ENCODE data around the gene ATP8B4. TPM values are rescaled to one million over a fixed set of nuclear protein-coding genes. Genes with fewer than 3 reads are reported as not detected.

Gene ATP8B4
- total and polyA plus RNA-seq, 2 donors (not counting 3 experiments of a cell fraction or from before 2014, with no cell fraction given), result not detected

DNA sequence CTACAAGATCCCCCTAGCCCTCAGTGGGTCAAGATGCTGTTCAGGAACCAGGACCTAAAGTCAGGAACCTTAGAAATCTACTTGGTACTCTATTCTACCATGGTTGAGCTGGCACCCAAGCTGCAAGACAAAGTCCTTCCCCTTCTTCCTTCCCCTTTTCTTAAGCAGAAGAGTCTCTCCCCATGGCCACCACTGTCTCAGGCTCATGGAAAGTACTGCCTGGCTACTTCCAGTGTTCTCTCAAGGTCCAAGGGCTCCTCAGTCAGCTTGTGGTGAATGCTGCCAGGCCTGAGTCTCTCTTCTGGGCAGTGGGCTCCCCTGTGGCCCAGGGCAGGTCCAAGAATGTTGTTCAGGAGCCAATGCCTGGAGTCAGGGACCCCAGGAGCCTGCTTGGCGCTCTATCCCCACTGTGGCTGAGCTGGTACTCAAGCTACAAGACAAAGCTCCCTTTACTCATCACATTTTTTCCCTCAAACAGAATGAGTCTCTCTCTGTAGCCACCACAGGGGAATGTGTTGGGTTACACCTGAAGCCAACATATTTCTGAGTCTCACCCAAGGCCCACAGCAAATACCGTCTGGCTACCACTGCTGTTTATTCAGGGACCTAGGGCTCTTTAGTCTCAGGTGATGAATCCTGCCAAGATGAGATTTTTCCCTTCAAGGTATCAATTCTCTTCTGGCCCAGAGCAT lies 44.8 kb upstream of the ATP8B4 start:
- no TSS peak for BruUV-seq (replicated peaks)
- H3K27ac ChIP-seq (ENCODE audit: insufficient read depth, low read depth, low read length), result no peak overlapping the region
- no peak overlapping the region for H3K4me2 ChIP-seq (ENCODE audit: insufficient read depth, low read length)
- DNase-seq (ENCODE audit: low read depth, low spot score), result no peak
- dilution Hi-C loops (cut with MboI; ENCODE audit: extremely low pct_ligation_motif_present, low sequenced_read_pairs), result no loop called here
- intact Hi-C loops (cut with micrococcal nuclease), result no loop called here
- no peak for FAIRE-seq
- no peak overlapping the region for H3K4me3 ChIP-seq (replicated peaks in 1 of 3; ENCODE audit: insufficient read depth in 1 of 3, low read depth in 1 of 3, low read length in 3 of 3)
- peaks cover 0 to 3% of the 10 kb centered on the region in 2 experiments for H3K27me3 ChIP-seq (ENCODE audit: control insufficient read depth in 2 of 2, insufficient read depth in 2 of 2, low read length in 2 of 2)
- H3K9ac ChIP-seq (replicated peaks; ENCODE audit: extremely low read depth, insufficient read depth, low read length), result no peak overlapping the region
- H3K9me1 ChIP-seq (replicated peaks; ENCODE audit: control insufficient read depth, extremely low read depth, insufficient read depth, low read length), result no peaks in the 10 kb centered on the region
- no peaks in the 10 kb centered on the region for H3K36me3 ChIP-seq (ENCODE audit: control insufficient read depth in 2 of 2, extremely low read depth in 1 of 2, insufficient read depth in 2 of 2, low read length in 2 of 2)
- H4K20me1 ChIP-seq (replicated peaks; ENCODE audit: control insufficient read depth, extremely low read depth, insufficient read depth, low read length), result no peaks in the 10 kb centered on the region
- ChIA-PET CTCF (no interaction called here), POLR2A (no interaction called here)
- H3K4me1 ChIP-seq (ENCODE audit: control insufficient read depth, extremely low read depth, insufficient read depth, low read length), result peaks cover 10% of the 10 kb centered on the region
- H3K79me2 ChIP-seq (ENCODE audit: control insufficient read depth, insufficient read depth, low read length), result no peaks in the 10 kb centered on the region
- TF ChIP-seq POLR2AphosphoS5 (IDR thresholded peaks at IDR 0.05; ENCODE audit: insufficient read depth, low read depth, low read length), result no peak
- no peak overlapping the region for H2AFZ ChIP-seq (ENCODE audit: low read depth, low read length)
- no peaks in the 10 kb centered on the region for H3K9me3 ChIP-seq (replicated peaks; ENCODE audit: control insufficient read depth, insufficient read depth, low read length)

DNA sequence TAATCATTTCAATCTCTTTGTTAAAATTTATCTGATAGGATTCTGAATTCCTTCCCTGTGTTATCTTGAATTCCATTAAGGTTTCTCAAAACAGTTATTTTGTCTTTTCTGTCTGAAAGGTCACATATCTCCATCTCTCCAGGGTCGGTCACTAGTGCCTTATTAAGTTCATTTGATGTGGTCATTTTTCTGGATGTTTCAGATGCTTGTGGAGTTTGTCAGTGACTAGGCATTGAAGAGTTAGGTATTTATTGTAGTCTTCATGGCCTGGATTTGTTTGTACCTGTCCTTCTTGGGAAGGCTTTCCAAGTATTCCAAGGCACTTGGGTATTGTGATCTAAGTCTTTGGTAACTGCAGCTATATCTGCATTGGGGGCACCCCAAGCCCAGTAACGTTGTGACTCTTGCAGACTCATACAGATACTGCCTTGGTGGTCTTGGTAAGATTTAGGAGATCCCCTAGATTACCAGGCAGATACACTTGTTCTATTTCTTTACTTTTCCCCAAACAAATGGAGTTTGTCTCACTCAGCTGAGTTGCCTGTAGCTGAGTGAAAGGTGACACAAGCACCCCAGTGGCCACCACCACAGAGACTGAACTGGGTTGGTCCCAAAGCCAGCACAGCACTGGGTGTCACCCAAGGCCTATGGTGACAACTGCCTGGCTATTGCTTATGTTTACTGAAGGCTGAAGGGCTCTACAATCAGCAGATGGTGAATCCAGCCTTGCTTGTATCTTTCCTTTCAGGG lies 44.1 kb upstream of the ATP8B4 start:
- Histone ChIP-seq H3K36me3 (ENCODE audit: control insufficient read depth in 2 of 2, extremely low read depth in 1 of 2, insufficient read depth in 2 of 2, low read length in 2 of 2) (no peaks in the 10 kb centered on the region), H3K9ac (replicated peaks; ENCODE audit: extremely low read depth, insufficient read depth, low read length) (no peak overlapping the region), H3K27me3 (ENCODE audit: control insufficient read depth in 2 of 2, insufficient read depth in 2 of 2, low read length in 2 of 2) (peaks cover 0 to 3% of the 10 kb centered on the region in 2 experiments), H3K4me3 (replicated peaks in 1 of 3; ENCODE audit: insufficient read depth in 1 of 3, low read depth in 1 of 3, low read length in 3 of 3) (no peak overlapping the region), H3K79me2 (ENCODE audit: control insufficient read depth, insufficient read depth, low read length) (no peaks in the 10 kb centered on the region), H2AFZ (ENCODE audit: low read depth, low read length) (no peak overlapping the region), H3K9me3 (replicated peaks; ENCODE audit: control insufficient read depth, insufficient read depth, low read length) (no peaks in the 10 kb centered on the region), H3K27ac (ENCODE audit: insufficient read depth, low read depth, low read length) (no peak overlapping the region), H4K20me1 (replicated peaks; ENCODE audit: control insufficient read depth, extremely low read depth, insufficient read depth, low read length) (no peaks in the 10 kb centered on the region), H3K4me2 (ENCODE audit: insufficient read depth, low read length) (no peak overlapping the region), H3K4me1 (ENCODE audit: control insufficient read depth, extremely low read depth, insufficient read depth, low read length) (peaks cover 10% of the 10 kb centered on the region), H3K9me1 (replicated peaks; ENCODE audit: control insufficient read depth, extremely low read depth, insufficient read depth, low read length) (no peaks in the 10 kb centered on the region)
- CTCF ChIA-PET, result no interaction called here
- intact Hi-C loops (cut with micrococcal nuclease), result no loop called here
- no TSS peak for BruUV-seq (replicated peaks)
- TF ChIP-seq FOS (IDR thresholded peaks at IDR 0.05; ENCODE audit: borderline replicate concordance, insufficient read depth, low read length), result no peak
- TF ChIP-seq POLR2AphosphoS5 (IDR thresholded peaks at IDR 0.05; ENCODE audit: insufficient read depth, low read depth, low read length), result no peak
- no peak for TF ChIP-seq POLR2A (IDR thresholded peaks at IDR 0.05; ENCODE audit: low read depth, low read length)
- TF ChIP-seq GATA2 (IDR thresholded peaks at IDR 0.05; ENCODE audit: insufficient read depth, insufficient read length, low read depth, low read length), result no peak
- TF ChIP-seq, protein P1, sequence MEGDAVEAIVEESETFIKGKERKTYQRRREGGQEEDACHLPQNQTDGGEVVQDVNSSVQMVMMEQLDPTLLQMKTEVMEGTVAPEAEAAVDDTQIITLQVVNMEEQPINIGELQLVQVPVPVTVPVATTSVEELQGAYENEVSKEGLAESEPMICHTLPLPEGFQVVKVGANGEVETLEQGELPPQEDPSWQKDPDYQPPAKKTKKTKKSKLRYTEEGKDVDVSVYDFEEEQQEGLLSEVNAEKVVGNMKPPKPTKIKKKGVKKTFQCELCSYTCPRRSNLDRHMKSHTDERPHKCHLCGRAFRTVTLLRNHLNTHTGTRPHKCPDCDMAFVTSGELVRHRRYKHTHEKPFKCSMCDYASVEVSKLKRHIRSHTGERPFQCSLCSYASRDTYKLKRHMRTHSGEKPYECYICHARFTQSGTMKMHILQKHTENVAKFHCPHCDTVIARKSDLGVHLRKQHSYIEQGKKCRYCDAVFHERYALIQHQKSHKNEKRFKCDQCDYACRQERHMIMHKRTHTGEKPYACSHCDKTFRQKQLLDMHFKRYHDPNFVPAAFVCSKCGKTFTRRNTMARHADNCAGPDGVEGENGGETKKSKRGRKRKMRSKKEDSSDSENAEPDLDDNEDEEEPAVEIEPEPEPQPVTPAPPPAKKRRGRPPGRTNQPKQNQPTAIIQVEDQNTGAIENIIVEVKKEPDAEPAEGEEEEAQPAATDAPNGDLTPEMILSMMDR (IDR thresholded peaks at IDR 0.05; ENCODE audit: extremely low read depth in 1 of 2, insufficient read depth in 1 of 2, low read depth in 1 of 2, low read length in 2 of 2), result no peak
- no peak for TF ChIP-seq EZH2 (IDR thresholded peaks at IDR 0.05; ENCODE audit: borderline replicate concordance, low read depth, low read length, severe bottlenecking)
- no peak for TF ChIP-seq JUN (IDR thresholded peaks at IDR 0.05; ENCODE audit: borderline replicate concordance, insufficient read depth, insufficient read length, low read depth)
- no peak for TF ChIP-seq MYC (IDR thresholded peaks at IDR 0.05; ENCODE audit: low read depth, low read length)
- TF ChIP-seq, protein P2, sequence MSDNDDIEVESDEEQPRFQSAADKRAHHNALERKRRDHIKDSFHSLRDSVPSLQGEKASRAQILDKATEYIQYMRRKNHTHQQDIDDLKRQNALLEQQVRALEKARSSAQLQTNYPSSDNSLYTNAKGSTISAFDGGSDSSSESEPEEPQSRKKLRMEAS (IDR thresholded peaks at IDR 0.05; ENCODE audit: insufficient read depth, insufficient read length), result no peak
- dilution Hi-C loops (cut with MboI; ENCODE audit: extremely low pct_ligation_motif_present, low sequenced_read_pairs), result no loop called here
- DNase-seq (ENCODE audit: low read depth, low spot score) (no peak), FAIRE-seq (no peak)
- POLR2A ChIA-PET, result no interaction called here

Data from endothelial cell of umbilical vein (primary cell).